ENCODE results near the gene EDN2. TPM values are rescaled to one million over a fixed set of nuclear protein-coding genes. Genes with fewer than 3 reads are reported as not detected.

EDN2 gene
- total and polyA plus RNA-seq, 2 donors (not counting 1 experiment from before 2014, with no cell fraction given), result not detected

GRCh38 chr1:41513383-41513735 is 28.9 kb upstream of the EDN2 start:
- no peaks in the 10 kb centered on the region for H3K27me3 ChIP-seq (replicated peaks in 1 of 4; ENCODE audit: control extremely low read depth in 1 of 4, control insufficient read depth in 3 of 4, insufficient read depth in 4 of 4, low read length in 3 of 4)
- CTCF ChIA-PET, result interaction anchor here (2.0 kb wide), 1 partner anchor 660 kb away, joined by 5 read pairs; no protein-coding TSS in a partner anchor
- H3K9me3 Mint-ChIP-seq (ENCODE audit: insufficient read depth), result no peaks in the 10 kb centered on the region

More at GRCh38 chr1:41513383-41513735, 28.9 kb upstream of the EDN2 start:
- TF ChIP-seq EZH2 (IDR thresholded peaks at IDR 0.05; ENCODE audit: borderline replicate concordance, insufficient read depth, low read depth, low read length, poor library complexity, severe bottlenecking), result no peak
- TF ChIP-seq CTCF (IDR thresholded peaks at IDR 0.05), result peak; percentile 42
- no peak overlapping the region for H3K27ac ChIP-seq (ENCODE audit: low read length in 2 of 2)
- 86% methylated on average over 15 of the region's 17 CpGs for WGBS (ENCODE audit: insufficient coverage)
- Mint-ChIP-seq H3K4me1 (peaks cover 20% of the 10 kb centered on the region), H3K4me3 (no peak overlapping the region), H3K27me3 (no peaks in the 10 kb centered on the region), H3K27ac (no peak overlapping the region)
- H3K36me3 ChIP-seq (replicated peaks in 1 of 2; ENCODE audit: control extremely low read depth in 1 of 2, control insufficient read depth in 1 of 2, extremely low read depth in 1 of 2, insufficient read depth in 2 of 2, low read length in 1 of 2), result peaks cover 0 to 11% of the 10 kb centered on the region in 2 experiments
- DNase-seq (no peak), ATAC-seq (ENCODE audit: low read depth) (no peak)
- no peaks in the 10 kb centered on the region for H4K20me1 ChIP-seq (ENCODE audit: control insufficient read depth, insufficient read depth, low read length, poor library complexity, severe bottlenecking)
- H3K4me3 ChIP-seq (ENCODE audit: control extremely low read depth in 1 of 5, extremely low read depth in 1 of 5, insufficient read depth in 1 of 5, low read depth in 2 of 5, low read length in 4 of 5), result no peak overlapping the region
- H3K9me3 ChIP-seq (ENCODE audit: control extremely low read depth in 1 of 3, control insufficient read depth in 2 of 3, insufficient read depth in 1 of 3, low read length in 2 of 3), result no peaks in the 10 kb centered on the region
- intact Hi-C loops (cut with micrococcal nuclease), result loop anchor here (10.0 kb wide), 1 partner anchor 61 kb away; no protein-coding TSS in a partner anchor
- H3K79me2 ChIP-seq (ENCODE audit: control insufficient read depth, insufficient read depth, low read length), result no peaks in the 10 kb centered on the region
- H3K4me1 ChIP-seq (ENCODE audit: control insufficient read depth in 2 of 2, insufficient read depth in 2 of 2, low read length in 2 of 2), result peaks cover 13 to 27% of the 10 kb centered on the region in 2 donors
- POLR2A ChIA-PET, result no interaction called here
- H3K4me2 ChIP-seq (replicated peaks; ENCODE audit: low read depth, low read length, poor library complexity, severe bottlenecking), result no peak overlapping the region
- H3K9ac ChIP-seq (ENCODE audit: low read length), result no peak overlapping the region
- no peak overlapping the region for H2AFZ ChIP-seq (ENCODE audit: insufficient read depth, low read depth, low read length, poor library complexity, severe bottlenecking)

Measured in B cell (primary cell).